ENCODE measurements around the gene ERC2. TPM values are rescaled to one million over a fixed set of nuclear protein-coding genes. Genes with fewer than 3 reads are reported as not detected.

ERC2 gene
- total and polyA plus RNA-seq, 2 donors (not counting 3 experiments of a cell fraction or from before 2014, with no cell fraction given): 5.6 to 15.5 TPM

DNA sequence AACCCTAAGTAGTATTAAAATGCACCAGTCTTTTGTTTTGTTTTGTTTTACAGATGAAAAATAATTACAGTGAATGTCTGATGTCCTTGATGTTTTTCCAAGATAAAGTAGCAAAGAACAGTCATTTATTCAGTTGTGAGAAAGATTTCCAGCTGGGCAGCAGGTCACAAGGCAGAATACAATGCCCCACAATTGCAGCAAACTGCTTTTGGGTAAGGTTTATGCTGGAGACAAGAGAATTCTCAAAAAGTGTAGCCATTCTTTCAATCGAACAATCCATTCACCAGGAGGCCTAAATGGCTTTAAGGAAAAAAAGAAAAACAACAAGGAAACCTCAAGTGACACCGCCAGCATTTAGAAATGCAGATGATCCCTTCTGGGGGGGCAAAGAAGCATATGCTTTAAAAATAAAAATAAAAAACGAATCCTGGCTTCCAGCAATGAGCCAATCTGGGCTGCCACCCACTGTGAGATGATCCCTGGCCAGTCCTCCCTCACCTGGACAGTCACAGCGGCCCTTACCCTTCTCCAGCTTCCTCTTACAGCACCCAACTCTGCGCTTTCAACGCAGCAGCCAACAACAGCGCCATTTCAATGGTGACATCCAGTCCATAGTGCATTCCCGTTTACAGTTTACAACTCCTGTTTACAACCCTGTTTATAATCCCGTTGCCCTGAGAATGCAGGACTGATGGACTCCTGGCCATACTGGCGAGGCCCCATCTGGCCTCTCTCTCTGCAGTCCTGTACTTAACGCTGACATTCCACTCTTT, 955.5 kb downstream of the ERC2 start:
- H3K36me3 ChIP-seq (ENCODE audit: control insufficient read depth in 2 of 2, extremely low read depth in 1 of 2, insufficient read depth in 2 of 2, low read length in 2 of 2): no peaks in the 10 kb centered on the region
- no peak overlapping the region for H3K4me2 ChIP-seq (ENCODE audit: insufficient read depth, low read length)
- no peak overlapping the region for H3K9ac ChIP-seq (replicated peaks; ENCODE audit: extremely low read depth, insufficient read depth, low read length)
- DNase-seq (ENCODE audit: low read depth, low spot score): no peak
- no peaks in the 10 kb centered on the region for H3K79me2 ChIP-seq (ENCODE audit: control insufficient read depth, insufficient read depth, low read length)
- H3K9me1 ChIP-seq (replicated peaks; ENCODE audit: control insufficient read depth, extremely low read depth, insufficient read depth, low read length): no peaks in the 10 kb centered on the region
- H3K27ac ChIP-seq (ENCODE audit: insufficient read depth, low read depth, low read length): no peak overlapping the region
- H4K20me1 ChIP-seq (replicated peaks; ENCODE audit: control insufficient read depth, extremely low read depth, insufficient read depth, low read length): no peaks in the 10 kb centered on the region
- no peaks in the 10 kb centered on the region for H3K9me3 ChIP-seq (replicated peaks; ENCODE audit: control insufficient read depth, insufficient read depth, low read length)
- dilution Hi-C loops (cut with MboI; ENCODE audit: extremely low pct_ligation_motif_present, low sequenced_read_pairs) (no loop called here), intact Hi-C loops (cut with micrococcal nuclease) (no loop called here)
- no TSS peak for BruUV-seq (replicated peaks)
- H3K27me3 ChIP-seq (ENCODE audit: control insufficient read depth in 2 of 2, insufficient read depth in 2 of 2, low read length in 2 of 2): no peaks in the 10 kb centered on the region
- H3K4me1 ChIP-seq (ENCODE audit: control insufficient read depth, extremely low read depth, insufficient read depth, low read length): no peaks in the 10 kb centered on the region
- no peak overlapping the region for H3K4me3 ChIP-seq (replicated peaks in 1 of 3; ENCODE audit: insufficient read depth in 1 of 3, low read depth in 1 of 3, low read length in 3 of 3)
- no peak for FAIRE-seq
- TF ChIP-seq POLR2A (IDR thresholded peaks at IDR 0.05; ENCODE audit: low read depth, low read length) (no peak), POLR2AphosphoS5 (IDR thresholded peaks at IDR 0.05; ENCODE audit: insufficient read depth, low read depth, low read length) (no peak), FOS (IDR thresholded peaks at IDR 0.05; ENCODE audit: borderline replicate concordance, insufficient read depth, low read length) (no peak), CTCF (IDR thresholded peaks at IDR 0.05; ENCODE audit: extremely low read depth in 1 of 2, insufficient read depth in 1 of 2, low read depth in 1 of 2, low read length in 2 of 2) (no peak), JUN (IDR thresholded peaks at IDR 0.05; ENCODE audit: borderline replicate concordance, insufficient read depth, insufficient read length, low read depth) (no peak), MYC (IDR thresholded peaks at IDR 0.05; ENCODE audit: low read depth, low read length) (no peak), EZH2 (IDR thresholded peaks at IDR 0.05; ENCODE audit: borderline replicate concordance, low read depth, low read length, severe bottlenecking) (no peak), GATA2 (IDR thresholded peaks at IDR 0.05; ENCODE audit: insufficient read depth, insufficient read length, low read depth, low read length) (no peak)
- TF ChIP-seq, protein P1, sequence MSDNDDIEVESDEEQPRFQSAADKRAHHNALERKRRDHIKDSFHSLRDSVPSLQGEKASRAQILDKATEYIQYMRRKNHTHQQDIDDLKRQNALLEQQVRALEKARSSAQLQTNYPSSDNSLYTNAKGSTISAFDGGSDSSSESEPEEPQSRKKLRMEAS (IDR thresholded peaks at IDR 0.05; ENCODE audit: insufficient read depth, insufficient read length): no peak
- H2AFZ ChIP-seq (ENCODE audit: low read depth, low read length): no peak overlapping the region
- CTCF ChIA-PET: interaction anchor here (0.8 kb wide), 1 partner anchor 14 kb away, joined by 3 read pairs; no protein-coding TSS in a partner anchor
- POLR2A ChIA-PET: no interaction called here
